ENCODE data around the gene RIMBP2.
"Not testable (repeated sequence)": the region's sequence is repeated elsewhere in the genome, so short reads cannot be mapped to it uniquely, and the experiment has no call there.

The RIMBP2 gene

GRCh38 chr12:130589540-130590317 lies 126.4 kb downstream of the RIMBP2 start:
- no peak for TF ChIP-seq CTCF (conservative IDR thresholded peaks at IDR 0.05)

GRCh38 chr12:130588696-130589539 lies 127.2 kb downstream of the RIMBP2 start:
- TF ChIP-seq CTCF (conservative IDR thresholded peaks at IDR 0.05): no peak
- no peak overlapping the region for H3K27ac ChIP-seq

More at GRCh38 chr12:130589540-130590317, 126.4 kb downstream of the RIMBP2 start:
- H3K27ac ChIP-seq: no peak overlapping the region

- TF ChIP-seq CTCF (conservative IDR thresholded peaks at IDR 0.05): no peak
- no peak overlapping the region for H3K27ac ChIP-seq
Measured at GRCh38 chr12:130587966-130588365, 128.1 kb downstream of the RIMBP2 start.

GRCh38 chr12:130584475-130584874 lies 131.6 kb downstream of the RIMBP2 start:
- not testable (repeated sequence) for H3K27ac ChIP-seq

GRCh38 chr12:130583800-130584199 lies 132.3 kb downstream of the RIMBP2 start:
- no peak for TF ChIP-seq CTCF (conservative IDR thresholded peaks at IDR 0.05)
- no peak overlapping the region for H3K27ac ChIP-seq

- H3K27ac ChIP-seq: no peak overlapping the region
- no peak for TF ChIP-seq CTCF (conservative IDR thresholded peaks at IDR 0.05)
Measured at GRCh38 chr12:130583317-130583716, 132.8 kb downstream of the RIMBP2 start.

- H3K27ac ChIP-seq: no peak overlapping the region
- no peak for TF ChIP-seq CTCF (conservative IDR thresholded peaks at IDR 0.05)
Measured at GRCh38 chr12:130582286-130582685, 133.8 kb downstream of the RIMBP2 start.

Data from VCaP (cell line).